MM.1S (cell line): ENCODE results near the gene CUL4B.
A peak's percentile ranks its signal among the peaks of the same experiment; 100 is the strongest.

Experiments used
- DNase-seq: peaks from one replicate; pipeline ENCODE4 v3.0.0-alpha.2; 2015
- H2AFZ ChIP-seq: fragments of 300-600 bp; sonication (generic); 2 replicates; pipeline ENCODE4 v1.6.0; 2016; ENCODE audit warnings: antibody characterized with exemption, low read length
- H3F3A ChIP-seq: fragments of 300-600 bp; sonication (generic); 2 replicates; pipeline ENCODE4 v1.6.1; 2016; ENCODE audit warnings: mild to moderate bottlenecking, antibody characterized with exemption, low read length, moderate library complexity, mixed read lengths; ENCODE audit not compliant: insufficient read depth
- H3K27ac ChIP-seq: fragments of 300-600 bp; sonication (generic); 2 replicates; pipeline ENCODE4 v1.5.1; 2016; ENCODE audit warnings: mild to moderate bottlenecking, low read length
- H3K27me3 ChIP-seq: fragments of 300-600 bp; sonication (generic); replicated peaks from 2 replicates; pipeline ENCODE4 v1.6.0; 2016; ENCODE audit warnings: low read length; ENCODE audit not compliant: insufficient read depth
- H3K36me3 ChIP-seq: fragments of 300-600 bp; sonication (generic); replicated peaks from 2 replicates; pipeline ENCODE4 v1.6.1; 2016; ENCODE audit warnings: mild to moderate bottlenecking, low read length, mixed read lengths; ENCODE audit not compliant: insufficient read depth
- H3K4me1 ChIP-seq: fragments of 300-600 bp; sonication (generic); 2 replicates; pipeline ENCODE4 v1.6.1; 2016; ENCODE audit warnings: low read length, mixed read lengths
- H3K4me2 ChIP-seq: fragments of 300-600 bp; sonication (generic); 2 replicates; pipeline ENCODE4 v1.6.0; 2016; ENCODE audit warnings: low read depth, low read length
- H3K4me3 ChIP-seq: fragments of 300-600 bp; sonication (generic); 2 replicates; pipeline ENCODE4 v1.5.1; 2016; ENCODE audit warnings: low read length, mixed read lengths
- H3K79me2 ChIP-seq: fragments of 300-600 bp; sonication (generic); 2 replicates; pipeline ENCODE4 v1.6.1; 2016; ENCODE audit warnings: mixed run types, low read length, mixed read lengths
- H3K9ac ChIP-seq: fragments of 300-600 bp; sonication (generic); 2 replicates; pipeline ENCODE4 v1.6.1; 2016; ENCODE audit warnings: low read length, mixed read lengths
- H3K9me2 ChIP-seq: fragments of 300-600 bp; sonication (generic); replicated peaks from 2 replicates; pipeline ENCODE4 v1.6.1; 2016; ENCODE audit warnings: mild to moderate bottlenecking, low read length, mixed read lengths; ENCODE audit not compliant: insufficient read depth
- H3K9me3 ChIP-seq: fragments of 300-600 bp; sonication (generic); replicated peaks from 2 replicates; pipeline ENCODE4 v1.6.1; 2016; ENCODE audit warnings: mild to moderate bottlenecking, low read length, mixed read lengths; ENCODE audit not compliant: insufficient read depth
- H4K20me1 ChIP-seq: fragments of 300-600 bp; sonication (generic); 2 replicates; pipeline ENCODE4 v1.6.1; 2016; ENCODE audit warnings: mild to moderate bottlenecking, low read length, moderate library complexity, mixed read lengths; ENCODE audit not compliant: insufficient read depth
- CTCF ChIP-seq: fragments of 300-600 bp; sonication (generic); IDR thresholded peaks from 2 replicates; pipeline ENCODE4 v1.5.1; 2016; ENCODE audit warnings: antibody characterized with exemption, low read length, mixed read lengths
- EZH2 ChIP-seq: fragments of 300-600 bp; sonication (generic); optimal IDR thresholded peaks from 2 replicates; pipeline ENCODE3; 2017; ENCODE audit warnings: low read depth, mild to moderate bottlenecking, antibody characterized with exemption, low read length, mixed read lengths
- EZH2phosphoT487 ChIP-seq: fragments of 300-600 bp; sonication (generic); IDR thresholded peaks from 2 replicates; pipeline ENCODE4 v1.6.1; 2018; ENCODE audit warnings: antibody characterized with exemption, low read length

The CUL4B gene

GRCh38 chrX:120560405-120560841 is 339 bp downstream of the CUL4B start:
- Histone ChIP-seq H3K27ac (peak overlapping the region; percentile 88; the same call in 1 of the 2 replicates), H3K79me2 (peaks cover 43% of the 10 kb centered on the region), H2AFZ (peak overlapping the region; percentile 37), H3F3A (peaks cover 17% of the 10 kb centered on the region), H3K4me1 (0 out of 2 replicates have a peak, but pooled peaks cover 3% of the 10 kb centered on the region), H3K4me3 (peak overlapping the region; percentile 80), H3K9ac (peak overlapping the region; percentile 93), H4K20me1 (no peaks in the 10 kb centered on the region), H3K9me3 (no peaks in the 10 kb centered on the region), H3K27me3 (no peaks in the 10 kb centered on the region), H3K4me2 (peak overlapping the region; percentile 74), H3K9me2 (no peaks in the 10 kb centered on the region), H3K36me3 (no peaks in the 10 kb centered on the region)
- peak; percentile 52 for DNase-seq
- TF ChIP-seq CTCF: no peak
- TF ChIP-seq EZH2: no peak
- no peak for TF ChIP-seq EZH2phosphoT487

- Histone ChIP-seq H3K4me3 (peak overlapping the region; percentile 80), H3F3A (peaks cover 17% of the 10 kb centered on the region), H3K27ac (peak overlapping the region; percentile 88; the same call in 1 of the 2 replicates), H3K9me3 (no peaks in the 10 kb centered on the region), H2AFZ (peak overlapping the region; percentile 37), H3K9ac (peak overlapping the region; percentile 93; the same call in 1 of the 2 replicates), H3K4me2 (peak overlapping the region; percentile 74), H4K20me1 (no peaks in the 10 kb centered on the region), H3K79me2 (peaks cover 44% of the 10 kb centered on the region), H3K9me2 (no peaks in the 10 kb centered on the region), H3K4me1 (0 out of 2 replicates have a peak, but pooled peaks cover 3% of the 10 kb centered on the region), H3K36me3 (no peaks in the 10 kb centered on the region; the same call in 1 of the 2 replicates), H3K27me3 (no peaks in the 10 kb centered on the region)
- TF ChIP-seq EZH2phosphoT487 (no peak), CTCF (no peak), EZH2 (no peak)
- no peak for DNase-seq
Measured at GRCh38 chrX:120559804-120560203, 958 bp downstream of the CUL4B start.

- Histone ChIP-seq H3K27ac (no peak overlapping the region), H4K20me1 (no peaks in the 10 kb centered on the region), H3K79me2 (peaks cover 49% of the 10 kb centered on the region), H3F3A (peaks cover 14% of the 10 kb centered on the region), H3K4me1 (no peaks in the 10 kb centered on the region), H2AFZ (no peak overlapping the region), H3K27me3 (no peaks in the 10 kb centered on the region), H3K9ac (no peak overlapping the region), H3K9me2 (no peaks in the 10 kb centered on the region), H3K9me3 (no peaks in the 10 kb centered on the region), H3K4me3 (no peak overlapping the region), H3K36me3 (no peaks in the 10 kb centered on the region; the same call in 1 of the 2 replicates), H3K4me2 (no peak overlapping the region)
- TF ChIP-seq EZH2phosphoT487: no peak
- TF ChIP-seq EZH2: no peak
- no peak for TF ChIP-seq CTCF
- DNase-seq: no peak
Measured at GRCh38 chrX:120556251-120556650, 4.5 kb downstream of the CUL4B start.
